Activated CD4-positive, alpha-beta T cell treated with anti-CD3 and anti-CD28 coated beads for 48 hours (primary cell): ENCODE measurements around the gene PRDM16.
A peak's percentile ranks its signal among the peaks of the same experiment; 100 is the strongest.

Experiments used
- DNase-seq: peaks from one replicate; pipeline ENCODE4 v3.0.0-alpha.2; 2020

Gene PRDM16

DNA sequence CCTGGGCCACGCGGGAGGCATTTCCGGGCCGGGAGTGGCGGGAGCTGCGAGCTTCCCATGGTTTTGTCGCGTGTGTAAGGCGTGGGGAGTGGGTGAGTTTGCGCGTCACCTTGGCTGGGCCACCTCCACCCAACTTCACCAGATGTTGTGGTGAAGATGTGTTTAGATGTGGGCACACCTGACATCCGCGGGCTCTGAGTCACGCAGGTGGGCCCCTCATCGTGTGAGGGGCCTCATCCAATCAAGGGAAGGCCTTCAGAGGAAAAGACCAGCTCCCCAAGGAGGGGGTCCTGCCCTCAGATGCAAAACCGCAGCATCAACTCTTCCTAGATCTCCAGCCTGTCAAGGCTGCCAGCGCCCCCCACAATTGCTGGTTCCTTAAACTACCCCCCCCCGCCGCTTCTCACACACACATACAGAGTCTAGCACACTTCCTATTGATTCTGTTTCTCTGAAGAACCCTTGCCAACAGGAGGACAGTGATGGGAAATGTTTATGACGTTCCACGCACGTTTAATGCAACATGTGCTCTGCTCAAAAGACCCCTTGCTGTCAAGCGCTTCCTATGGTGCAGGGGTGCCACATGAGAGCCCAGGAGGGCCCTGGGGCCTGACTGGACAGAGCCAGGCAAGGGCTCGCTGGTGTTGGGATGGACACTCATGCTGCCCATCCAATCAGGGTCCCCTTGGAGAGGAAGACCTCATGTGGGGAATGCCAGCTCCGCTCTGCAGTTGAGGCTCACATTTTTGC, 35.8 kb upstream of the PRDM16 start:
- DNase-seq = peak; percentile 41

- DNase-seq = no peak
Measured at GRCh38 chr1:3033790-3034090, 35.3 kb upstream of the PRDM16 start.

- DNase-seq = no peak
Measured at GRCh38 chr1:3034162-3034561, 34.8 kb upstream of the PRDM16 start.

GRCh38 chr1:3034728-3035562, 34.1 kb upstream of the PRDM16 start:
- no peak for DNase-seq

DNA sequence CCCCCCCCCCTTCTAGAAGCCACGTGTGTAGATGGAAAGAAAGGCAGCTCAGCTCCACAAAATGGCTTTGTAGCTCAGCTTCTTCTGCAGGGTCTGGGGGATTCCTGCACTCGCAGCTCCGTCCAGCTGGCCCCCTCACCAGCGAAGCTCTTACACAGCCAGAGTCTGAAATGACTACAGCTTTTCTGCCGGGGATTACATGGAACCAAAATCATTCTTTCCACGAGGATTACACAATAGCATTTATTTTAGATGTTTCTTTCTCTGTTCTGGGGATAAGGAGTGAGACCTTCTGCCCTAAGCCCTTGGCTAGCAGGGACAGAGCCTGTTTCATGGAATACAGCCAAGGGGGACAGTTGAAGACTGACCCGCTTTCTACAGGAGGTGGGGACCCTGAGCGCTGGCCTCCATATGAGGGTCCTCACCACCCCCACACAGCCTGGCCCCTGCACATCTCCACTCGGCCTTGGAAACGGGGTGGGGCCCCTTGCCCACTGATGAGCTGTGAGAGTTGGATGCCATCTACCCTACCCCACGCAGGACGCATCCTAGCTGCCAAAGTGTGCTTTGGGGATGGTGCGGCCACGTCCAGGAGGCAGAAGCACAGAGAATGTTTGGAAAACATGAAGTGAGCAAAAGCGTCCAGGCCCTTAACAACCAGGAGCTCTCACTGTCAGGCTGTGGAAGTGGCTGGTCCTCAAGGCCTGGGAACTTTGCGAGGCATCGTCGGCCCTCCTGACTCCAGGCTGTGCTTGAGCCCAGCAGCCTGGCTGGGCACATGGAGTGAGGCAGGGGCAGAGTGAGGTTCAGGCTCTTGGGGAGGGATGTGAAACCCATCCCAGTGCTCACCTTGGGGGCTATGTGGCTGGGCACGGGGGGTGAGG, 33.2 kb upstream of the PRDM16 start:
- no peak for DNase-seq

GRCh38 chr1:3036447-3037280, 32.3 kb upstream of the PRDM16 start:
- DNase-seq = no peak

- DNase-seq = no peak
Measured at GRCh38 chr1:3037281-3038040, 31.5 kb upstream of the PRDM16 start.

GRCh38 chr1:3038113-3038551, 30.9 kb upstream of the PRDM16 start:
- DNase-seq = no peak

GRCh38 chr1:3038571-3039181, 30.3 kb upstream of the PRDM16 start:
- no peak for DNase-seq

DNA sequence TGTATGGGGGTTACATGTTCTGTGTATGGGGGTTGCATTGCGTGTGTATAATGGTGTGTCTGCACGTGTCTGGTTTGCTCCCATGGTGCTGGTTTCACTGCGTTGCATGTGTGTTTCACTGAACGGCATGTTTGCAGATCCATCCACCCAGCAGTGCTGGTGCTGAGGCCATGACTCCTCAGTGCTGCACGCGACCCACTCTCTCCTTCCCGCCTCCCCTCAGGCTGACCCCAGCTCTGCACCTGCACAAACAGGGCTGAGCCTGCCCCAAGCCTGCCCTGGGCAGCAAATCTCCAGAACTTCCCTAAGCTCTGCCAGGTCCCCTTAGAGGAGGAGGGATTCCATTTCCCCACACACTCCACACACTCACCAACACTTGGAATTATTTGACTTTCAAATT, 29.0 kb upstream of the PRDM16 start:
- no peak for DNase-seq

GRCh38 chr1:3042481-3042880, 26.5 kb upstream of the PRDM16 start:
- DNase-seq = no peak

DNA sequence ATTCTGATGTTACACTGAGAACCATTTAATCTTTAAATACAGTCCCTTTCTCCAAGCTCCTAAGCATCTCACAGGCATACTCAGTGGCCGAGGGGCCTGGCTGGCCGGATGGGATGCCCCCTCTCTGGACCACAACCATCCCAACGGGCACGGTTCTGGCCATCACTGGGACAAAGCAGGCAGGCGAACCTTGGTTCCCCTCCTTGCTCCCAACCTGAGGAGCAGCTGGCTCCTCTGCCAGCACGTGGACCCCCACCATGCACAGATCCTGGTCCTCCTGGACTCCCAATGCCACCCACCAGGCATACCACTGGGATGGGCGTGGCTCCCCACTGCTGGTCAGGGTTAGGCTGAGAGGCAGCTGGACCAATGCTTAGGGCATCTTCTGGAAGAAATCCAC, 19.8 kb upstream of the PRDM16 start:
- DNase-seq = no peak

- DNase-seq = no peak
Measured at GRCh38 chr1:3049905-3050304, 19.1 kb upstream of the PRDM16 start.

- DNase-seq = no peak
Measured at GRCh38 chr1:3050603-3051002, 18.4 kb upstream of the PRDM16 start.

DNA sequence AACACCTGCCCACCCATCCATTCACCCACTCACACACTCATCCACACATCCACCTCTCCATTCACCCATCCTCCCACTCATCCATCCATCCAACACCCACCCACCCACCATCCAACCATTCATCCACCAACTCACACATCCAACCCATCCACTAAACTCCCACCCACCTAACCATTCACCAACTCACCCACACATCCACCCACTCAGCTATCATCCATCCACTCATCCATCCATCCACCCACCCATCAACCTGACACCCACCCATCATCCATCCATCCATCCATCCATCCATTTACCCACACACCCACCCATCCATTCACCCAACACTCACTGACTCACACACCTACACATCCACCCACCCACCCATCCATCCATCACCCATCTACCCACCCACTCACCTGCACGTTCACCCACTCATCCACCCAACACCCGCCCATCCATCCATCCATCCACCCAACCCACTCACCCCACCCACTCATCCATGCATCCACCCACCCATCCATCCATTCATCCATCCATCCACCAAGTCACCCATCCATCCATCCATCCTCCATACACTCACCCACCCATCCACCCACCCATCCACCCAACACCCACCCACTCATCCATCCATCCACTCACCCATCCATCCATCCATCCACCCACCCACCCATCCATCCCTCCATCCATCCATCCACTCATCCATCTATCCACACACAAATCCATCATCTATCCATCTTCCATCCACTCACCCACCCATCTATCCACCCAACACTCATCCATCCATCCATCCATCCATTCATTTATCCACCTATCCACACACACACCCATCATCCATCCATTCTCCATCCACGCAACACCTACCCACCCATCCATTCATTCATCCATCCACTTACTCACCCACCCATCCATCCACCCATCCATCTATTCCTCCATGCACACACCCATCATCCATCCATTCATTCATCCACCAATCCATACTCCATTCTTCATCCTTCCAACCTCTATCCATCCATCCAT, 17.4 kb upstream of the PRDM16 start:
- no peak for DNase-seq

GRCh38 chr1:3052501-3052900, 16.5 kb upstream of the PRDM16 start:
- DNase-seq = no peak

- no peak for DNase-seq
Measured at GRCh38 chr1:3053366-3053980, 15.5 kb upstream of the PRDM16 start.

GRCh38 chr1:3053986-3054385, 15.0 kb upstream of the PRDM16 start:
- no peak for DNase-seq

GRCh38 chr1:3054474-3054873, 14.5 kb upstream of the PRDM16 start:
- DNase-seq = no peak

DNA sequence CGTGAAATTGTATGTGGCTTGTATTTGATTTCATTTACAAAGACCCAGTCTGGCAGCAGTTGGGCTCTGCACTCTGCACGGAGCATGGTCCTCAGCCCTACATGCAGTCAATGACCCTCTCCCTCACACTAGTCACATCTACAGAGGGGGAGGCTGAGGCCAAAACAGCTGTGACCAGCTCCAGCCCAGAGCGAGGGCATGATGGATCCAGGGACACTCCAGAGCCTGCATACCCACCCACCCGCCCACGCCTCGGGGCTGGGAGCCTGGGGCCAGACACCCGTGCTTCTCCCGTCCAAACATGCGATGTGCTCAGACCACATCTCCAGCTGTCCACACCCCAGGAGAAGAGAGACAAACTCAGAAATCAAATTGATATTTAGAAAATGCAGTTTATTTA, 14.0 kb upstream of the PRDM16 start:
- DNase-seq = no peak
